Astrocyte (in vitro differentiated cells and primary cell): ENCODE measurements around the gene GSPT1. TPM values are rescaled to one million over a fixed set of nuclear protein-coding genes. Genes with fewer than 3 reads are reported as not detected.
"Not testable (repeated sequence)": the region's sequence is repeated elsewhere in the genome, so short reads cannot be mapped to it uniquely, and the experiment has no call there.

Experiments used
- DNase-seq: peaks from one replicate; pipeline ENCODE4 v3.0.0-alpha.2; 2010; ENCODE audit warnings: low read depth
- FAIRE-seq: peaks from 2 replicates; lab custom pipeline; 2011; peaks lifted over from hg19 to GRCh38; lab: Jason Lieb, UNC
- H2AFZ ChIP-seq: 2 replicates; pipeline ENCODE4 v1.6.0; 2012; ENCODE audit warnings: low read depth, low read length, inconsistent platforms
- H3K27ac ChIP-seq: 2 replicates; pipeline ENCODE4 v1.5.1; 2011; ENCODE audit warnings: low read depth, low read length, inconsistent platforms
- H3K27me3 ChIP-seq: 2 replicates; pipeline ENCODE4 v1.6.0; 2011; ENCODE audit warnings: low read length, inconsistent platforms; ENCODE audit not compliant: insufficient read depth
- H3K36me3 ChIP-seq: 2 replicates; pipeline ENCODE4 v1.5.1; 2011; ENCODE audit warnings: low read length, inconsistent platforms; ENCODE audit not compliant: insufficient read depth
- H3K4me1 ChIP-seq: 2 replicates; pipeline ENCODE4 v1.5.1; 2011; ENCODE audit warnings: low read length, inconsistent platforms; ENCODE audit not compliant: insufficient read depth
- H3K4me2 ChIP-seq: 2 replicates; pipeline ENCODE4 v1.6.0; 2012; ENCODE audit warnings: low read length, inconsistent platforms
- H3K4me3 ChIP-seq: 2 replicates; pipeline ENCODE4 v1.5.1; 2011; ENCODE audit warnings: low read depth, mild to moderate bottlenecking, low read length, inconsistent platforms; ENCODE audit not compliant: insufficient read depth
- H3K79me2 ChIP-seq: 2 replicates; pipeline ENCODE4 v1.6.0; 2012; ENCODE audit warnings: mild to moderate bottlenecking, low read length, inconsistent platforms; ENCODE audit not compliant: insufficient read depth
- H3K9ac ChIP-seq: 2 replicates; pipeline ENCODE4 v1.6.0; 2012; ENCODE audit warnings: mild to moderate bottlenecking, low read length, inconsistent platforms
- H3K9me3 ChIP-seq: 2 replicates; pipeline ENCODE4 v1.5.1; 2012; ENCODE audit warnings: low read depth, mild to moderate bottlenecking, low read length, inconsistent platforms; ENCODE audit not compliant: insufficient read depth
- H4K20me1 ChIP-seq: 2 replicates; pipeline ENCODE4 v1.6.0; 2012; ENCODE audit warnings: low read length, inconsistent platforms; ENCODE audit not compliant: insufficient read depth
- H3K27ac Mint-ChIP-seq: one replicate; pipeline ENCODE4 v1.8.0; 2021; ENCODE audit warnings: mild to moderate bottlenecking, mixed read lengths; ENCODE audit not compliant: unreplicated experiment
- H3K27me3 Mint-ChIP-seq: one replicate; pipeline ENCODE4 v1.8.0; 2021; ENCODE audit warnings: low read depth, mixed read lengths; ENCODE audit not compliant: unreplicated experiment
- H3K36me3 Mint-ChIP-seq: one replicate; pipeline ENCODE4 v1.8.0; 2021; ENCODE audit warnings: low read depth, mixed read lengths; ENCODE audit not compliant: unreplicated experiment
- H3K4me1 Mint-ChIP-seq: one replicate; pipeline ENCODE4 v1.8.0; 2021; ENCODE audit warnings: low read depth, mixed read lengths; ENCODE audit not compliant: unreplicated experiment
- H3K4me3 Mint-ChIP-seq: one replicate; pipeline ENCODE4 v1.8.0; 2021; ENCODE audit warnings: mild to moderate bottlenecking, moderate library complexity, mixed read lengths; ENCODE audit not compliant: unreplicated experiment
- H3K9me3 Mint-ChIP-seq: one replicate; pipeline ENCODE4 v1.8.0; 2021; ENCODE audit warnings: mild to moderate bottlenecking, mixed read lengths; ENCODE audit not compliant: unreplicated experiment
- EZH2 ChIP-seq: IDR thresholded peaks from 2 replicates; pipeline ENCODE4 v1.6.1; 2012; ENCODE audit warnings: mild to moderate bottlenecking, low read length, inconsistent platforms; ENCODE audit not compliant: insufficient read depth
- total RNA-seq: library from RNA; stranded (reverse); gene quantifications from 2 replicates; pipeline ENCODE4 v1.2.1, GENCODE V29; 2021
- TF ChIP-seq, protein P1 (sequence below): IDR thresholded peaks from 2 replicates; pipeline ENCODE4 v1.5.1; 2011; ENCODE audit warnings: low read depth, mild to moderate bottlenecking, inconsistent platforms, low read length, moderate library complexity; ENCODE audit not compliant: insufficient read depth

Gene GSPT1
- total RNA-seq, 1 donor from 2014 or later: 173 TPM

DNA sequence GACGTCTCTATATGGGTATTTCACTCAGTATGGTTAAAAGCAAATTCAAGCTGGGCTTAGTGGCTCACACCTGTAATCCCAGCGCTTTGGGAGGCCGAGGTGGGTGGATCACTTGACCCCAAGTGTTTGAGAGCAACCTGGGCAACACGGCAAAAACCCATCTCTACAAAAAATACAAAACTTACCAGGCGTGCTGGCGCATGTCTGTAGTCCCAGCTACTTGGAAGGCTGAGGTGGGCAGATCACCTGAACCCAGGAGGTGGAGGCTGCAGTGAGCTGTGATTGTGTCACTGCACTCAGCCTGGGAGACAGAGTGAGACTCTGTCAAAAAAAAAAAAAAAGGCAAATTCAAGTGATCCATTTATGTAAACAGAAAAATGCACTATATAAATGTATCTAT, 48.0 kb upstream of the GSPT1 start:
- H3K36me3 Mint-ChIP-seq: no peaks in the 10 kb centered on the region
- Histone ChIP-seq H3K79me2 (no peaks in the 10 kb centered on the region), H3K4me3 (no peak overlapping the region), H3K9ac (no peak overlapping the region), H3K36me3 (no peaks in the 10 kb centered on the region), H3K27me3 (no peaks in the 10 kb centered on the region), H2AFZ (no peak overlapping the region), H3K27ac (no peak overlapping the region), H3K4me2 (no peak overlapping the region), H3K9me3 (no peaks in the 10 kb centered on the region), H4K20me1 (no peaks in the 10 kb centered on the region), H3K4me1 (no peaks in the 10 kb centered on the region)
- no peak for TF ChIP-seq EZH2
- TF ChIP-seq, protein P1, sequence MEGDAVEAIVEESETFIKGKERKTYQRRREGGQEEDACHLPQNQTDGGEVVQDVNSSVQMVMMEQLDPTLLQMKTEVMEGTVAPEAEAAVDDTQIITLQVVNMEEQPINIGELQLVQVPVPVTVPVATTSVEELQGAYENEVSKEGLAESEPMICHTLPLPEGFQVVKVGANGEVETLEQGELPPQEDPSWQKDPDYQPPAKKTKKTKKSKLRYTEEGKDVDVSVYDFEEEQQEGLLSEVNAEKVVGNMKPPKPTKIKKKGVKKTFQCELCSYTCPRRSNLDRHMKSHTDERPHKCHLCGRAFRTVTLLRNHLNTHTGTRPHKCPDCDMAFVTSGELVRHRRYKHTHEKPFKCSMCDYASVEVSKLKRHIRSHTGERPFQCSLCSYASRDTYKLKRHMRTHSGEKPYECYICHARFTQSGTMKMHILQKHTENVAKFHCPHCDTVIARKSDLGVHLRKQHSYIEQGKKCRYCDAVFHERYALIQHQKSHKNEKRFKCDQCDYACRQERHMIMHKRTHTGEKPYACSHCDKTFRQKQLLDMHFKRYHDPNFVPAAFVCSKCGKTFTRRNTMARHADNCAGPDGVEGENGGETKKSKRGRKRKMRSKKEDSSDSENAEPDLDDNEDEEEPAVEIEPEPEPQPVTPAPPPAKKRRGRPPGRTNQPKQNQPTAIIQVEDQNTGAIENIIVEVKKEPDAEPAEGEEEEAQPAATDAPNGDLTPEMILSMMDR: no peak
- DNase-seq: no peak
- no peak for FAIRE-seq
- no peaks in the 10 kb centered on the region for H3K9me3 Mint-ChIP-seq
- no peaks in the 10 kb centered on the region for H3K4me1 Mint-ChIP-seq
- H3K27ac Mint-ChIP-seq: no peak overlapping the region
- H3K27me3 Mint-ChIP-seq: peaks cover 2% of the 10 kb centered on the region
- no peak overlapping the region for H3K4me3 Mint-ChIP-seq

DNA sequence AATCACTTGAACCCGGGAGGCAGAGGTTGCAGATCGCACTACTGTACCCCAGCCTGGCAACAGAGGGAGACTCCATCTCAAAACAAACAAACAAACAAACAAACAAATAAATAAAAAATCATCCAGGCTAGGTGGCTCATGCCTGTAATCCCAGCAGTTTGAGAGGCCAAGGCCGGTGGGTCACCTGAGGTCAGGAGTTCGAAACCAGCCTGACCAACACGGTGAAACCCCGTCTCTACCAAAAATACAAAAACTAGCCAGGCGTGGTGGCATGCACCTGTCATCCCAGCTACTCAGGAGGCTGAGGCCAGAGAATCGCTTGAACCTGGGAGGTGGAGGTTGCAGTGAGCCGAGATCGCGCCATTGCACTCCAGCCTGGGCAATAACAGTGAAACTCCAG, 47.2 kb upstream of the GSPT1 start:
- not testable (repeated sequence) for FAIRE-seq, H3K4me1 Mint-ChIP-seq, H3K9me3 Mint-ChIP-seq

DNA sequence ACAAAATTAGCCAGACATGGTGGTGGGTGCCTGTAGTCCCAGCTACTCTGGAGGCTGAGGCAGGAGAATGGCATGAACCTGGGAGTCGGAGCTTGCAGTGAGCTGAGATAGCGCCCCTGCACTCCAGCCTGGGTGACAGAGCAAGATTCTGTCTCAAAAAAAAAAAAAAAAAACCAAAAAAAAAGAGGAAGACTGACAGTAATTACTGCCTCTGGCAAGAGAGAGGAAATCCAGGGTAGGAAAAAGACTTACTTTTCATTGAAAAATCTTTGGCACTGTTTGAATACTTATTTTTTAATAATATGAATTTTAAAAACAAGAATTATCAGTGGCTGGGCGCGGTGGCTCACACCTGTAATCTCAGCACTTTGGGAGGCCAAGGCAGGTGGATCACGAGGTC, 46.7 kb upstream of the GSPT1 start:
- not testable (repeated sequence) for H3K27ac ChIP-seq, H3K4me3 Mint-ChIP-seq, H3K9ac ChIP-seq, H3K4me3 ChIP-seq, H3K4me1 ChIP-seq, H2AFZ ChIP-seq, DNase-seq, H3K4me1 Mint-ChIP-seq, H3K27me3 ChIP-seq, H4K20me1 ChIP-seq, H3K27ac Mint-ChIP-seq, FAIRE-seq, H3K9me3 Mint-ChIP-seq, H3K27me3 Mint-ChIP-seq, H3K4me2 ChIP-seq, H3K36me3 Mint-ChIP-seq, H3K36me3 ChIP-seq, H3K9me3 ChIP-seq, H3K79me2 ChIP-seq

More for the DNA sequence above, 47.2 kb upstream of the GSPT1 start:
- not testable (repeated sequence) for H3K9ac ChIP-seq, H3K36me3 Mint-ChIP-seq, H3K27me3 ChIP-seq, H4K20me1 ChIP-seq, H3K27me3 Mint-ChIP-seq, H3K4me2 ChIP-seq, H2AFZ ChIP-seq, DNase-seq, H3K27ac ChIP-seq, H3K36me3 ChIP-seq, H3K79me2 ChIP-seq, H3K4me1 ChIP-seq, H3K4me3 ChIP-seq, H3K9me3 ChIP-seq, H3K4me3 Mint-ChIP-seq, H3K27ac Mint-ChIP-seq
